GM21390 (cell line): ENCODE measurements around the gene ELOVL5.
"Not testable (repeated sequence)": the region's sequence is repeated elsewhere in the genome, so short reads cannot be mapped to it uniquely, and the experiment has no call there.

ENCODE experiments used
- ATAC-seq: cut with Tn5 transposase; IDR thresholded peaks from one replicate; pipeline ENCODE4 v1.9.1; 2021; ENCODE audit not compliant: unreplicated experiment

The ELOVL5 gene

GRCh38 chr6:53348371-53349208 is at the start of gene ELOVL5:
ELOVL5 (minus strand) TSS chr6:53348950; CDS start chr6:53295699, 53,251 bp downstream.
- ATAC-seq, result peak; percentile 75

GRCh38 chr6:53397283-53397682 is 48.5 kb upstream of the ELOVL5 start:
- ATAC-seq, result no peak

- ATAC-seq, result no peak
These were observed 47.2 kb upstream of the ELOVL5 start for GRCh38 chr6:53395986-53396385.

GRCh38 chr6:53394704-53395103 is 46.0 kb upstream of the ELOVL5 start:
- ATAC-seq, result no peak

GRCh38 chr6:53391170-53391569 is 42.4 kb upstream of the ELOVL5 start:
- no peak for ATAC-seq

GRCh38 chr6:53390010-53390409 is 41.3 kb upstream of the ELOVL5 start:
- ATAC-seq, result no peak

- not testable (repeated sequence) for ATAC-seq
These were observed 39.9 kb upstream of the ELOVL5 start for GRCh38 chr6:53388615-53389014.

GRCh38 chr6:53382421-53382820 is 33.7 kb upstream of the ELOVL5 start:
- no peak for ATAC-seq

- no peak for ATAC-seq
These were observed 29.5 kb upstream of the ELOVL5 start for GRCh38 chr6:53378208-53378607.

GRCh38 chr6:53377793-53378192 is 29.0 kb upstream of the ELOVL5 start:
- no peak for ATAC-seq

GRCh38 chr6:53377289-53377688 is 28.5 kb upstream of the ELOVL5 start:
- no peak for ATAC-seq

GRCh38 chr6:53376661-53377226 is 28.0 kb upstream of the ELOVL5 start:
- ATAC-seq, result no peak

GRCh38 chr6:53375847-53376246 is 27.1 kb upstream of the ELOVL5 start:
- no peak for ATAC-seq

- no peak for ATAC-seq
These were observed 24.9 kb upstream of the ELOVL5 start for GRCh38 chr6:53373638-53374037.

- no peak for ATAC-seq
These were observed 21.2 kb upstream of the ELOVL5 start for GRCh38 chr6:53369876-53370515.

- ATAC-seq, result no peak
These were observed 20.3 kb upstream of the ELOVL5 start for GRCh38 chr6:53369051-53369450.

GRCh38 chr6:53366128-53366641 is 17.4 kb upstream of the ELOVL5 start:
- ATAC-seq, result no peak

GRCh38 chr6:53363341-53364079 is 14.8 kb upstream of the ELOVL5 start:
- no peak for ATAC-seq

GRCh38 chr6:53361549-53362031 is 12.8 kb upstream of the ELOVL5 start:
- peak; percentile 23 for ATAC-seq

- no peak for ATAC-seq
These were observed 11.6 kb upstream of the ELOVL5 start for GRCh38 chr6:53360093-53360912.
